Peyer's patch (tissue), 4 donors: Measurements from ENCODE around the gene SF3B2.

Source experiments
- CTCF ChIP-seq, 6 experiments: fragments of 450-650 bp in 4 of 6; fragments of 200-600 bp in 2 of 6; sonication (generic) in 1 of 6; IDR thresholded peaks; one replicate each; pipeline ENCODE4 v1.5.1; 2017 to 2019; ENCODE audit warnings: antibody characterized with exemption in 6 of 6, mild to moderate bottlenecking in 3 of 6, moderate library complexity in 1 of 6
- POLR2A ChIP-seq, 2 donors: fragments of 450-650 bp; IDR thresholded peaks; one replicate each; pipeline ENCODE4 v1.5.1; 2017; ENCODE audit warnings: antibody characterized with exemption in 2 of 2, mild to moderate bottlenecking in 2 of 2, moderate library complexity in 2 of 2

DNA sequence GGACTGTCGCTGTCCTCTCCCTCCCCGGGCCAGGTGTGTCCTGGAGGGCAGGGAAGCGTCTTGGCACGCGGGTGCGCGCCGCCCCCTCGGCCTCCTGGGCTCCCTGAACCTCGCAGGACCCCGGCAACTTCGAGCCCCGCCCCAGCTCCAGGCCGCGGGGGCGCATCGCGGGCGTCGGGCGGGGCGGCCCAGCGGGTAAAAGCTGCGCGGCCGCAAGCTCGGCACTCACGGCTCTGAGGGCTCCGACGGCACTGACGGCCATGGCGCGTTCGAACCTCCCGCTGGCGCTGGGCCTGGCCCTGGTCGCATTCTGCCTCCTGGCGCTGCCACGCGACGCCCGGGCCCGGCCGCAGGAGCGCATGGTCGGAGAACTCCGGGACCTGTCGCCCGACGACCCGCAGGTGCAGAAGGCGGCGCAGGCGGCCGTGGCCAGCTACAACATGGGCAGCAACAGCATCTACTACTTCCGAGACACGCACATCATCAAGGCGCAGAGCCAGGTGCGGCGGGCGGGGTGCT is 40.3 kb upstream of the SF3B2 start, which contains the start of gene CST6:
- TF ChIP-seq CTCF (IDR thresholded peaks at IDR 0.05) (no peak), POLR2A (IDR thresholded peaks at IDR 0.05) (no peak)
